Right lung (tissue), 10 donors: ENCODE measurements around the gene SHISA8. TPM values are rescaled to one million over a fixed set of nuclear protein-coding genes. Genes with fewer than 3 reads are reported as not detected.
"Not testable (repeated sequence)": the region's sequence is repeated elsewhere in the genome, so short reads cannot be mapped to it uniquely, and the experiment has no call there.

Source experiments
- DNase-seq, 2 donors: peaks; one replicate each; pipeline ENCODE4 v3.0.0-alpha.2; 2013
- long read RNA-seq, 8 donors: transcript quantifications; one replicate each; lab custom pipeline, GENCODE V29; 2026
- polyA plus RNA-seq, 5 donors: library from polyadenylated mRNA; unstranded; fragments of 120-200 nt; gene quantifications; one replicate each; pipeline versions ENCODE4 v1.2.1 to v1.2.3, GENCODE V29; 2013; ENCODE audit warnings: inconsistent platforms in 1 of 5, low replicate concordance in 1 of 5; ENCODE audit not compliant: insufficient read length in 5 of 5, insufficient read depth in 1 of 5

Gene SHISA8
- under 1 TPM in 3 of 5 donors, not detected in 2; 0.08 to 0.27 (median 0.21) TPM for polyA plus RNA-seq
- long read RNA-seq, donor 1: 0 reads
- long read RNA-seq, donor 2: 0 reads
- long read RNA-seq, donor 3: 0 reads
- long read RNA-seq, donor 4: 0 reads
- long read RNA-seq, donor 5, partial matches to known transcripts: 0 of 1 reads
- long read RNA-seq, donor 5, other reads (novel, unspliced or antisense): 0 of 1 reads
- long read RNA-seq, donor 6: 0 reads
- long read RNA-seq, donor 7: 0 reads
- long read RNA-seq, donor 8: 0 reads

- DNase-seq: peak in 1 of 2 donors; percentile 46
Observed at GRCh38 chr22:41915035-41915785, at the start of gene SHISA8. Gene SHISA8 (minus strand): TSS chr22:41915074. CDS start chr22:41914667, 407 bp downstream.

- DNase-seq: no peak
Observed at GRCh38 chr22:41964112-41964491, 49.2 kb upstream of the SHISA8 start.

DNA sequence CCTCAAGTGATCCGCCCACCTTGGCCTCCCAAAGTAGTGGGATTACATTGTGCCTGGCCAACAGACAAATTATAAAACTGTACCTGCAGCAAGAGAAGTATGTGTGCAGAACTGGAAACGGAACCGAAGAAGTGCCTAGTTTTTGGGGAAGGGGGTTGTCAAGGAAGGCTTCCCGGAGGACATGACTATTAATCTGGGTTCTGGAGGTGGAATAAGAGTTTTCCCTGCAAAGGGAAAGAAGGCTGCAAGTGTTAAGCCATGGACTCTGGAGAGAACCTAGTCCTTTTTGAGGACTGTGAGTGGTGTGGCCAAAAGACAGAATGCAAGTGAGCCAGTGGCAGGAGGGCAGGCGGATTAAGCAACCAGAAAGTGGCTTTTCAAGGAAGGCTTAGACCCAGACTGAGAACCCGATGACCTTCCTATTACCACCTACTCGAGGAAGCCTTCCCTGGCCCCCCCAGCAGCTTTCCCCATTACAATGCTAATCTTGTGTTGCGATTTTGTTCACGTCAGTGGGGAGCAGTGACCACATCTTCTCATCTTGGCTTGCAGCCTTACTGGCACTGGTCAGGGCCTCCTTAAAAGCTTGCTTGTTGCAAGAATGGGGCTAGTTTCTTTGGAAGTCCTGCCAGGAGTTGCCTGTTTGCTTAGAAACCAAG, 48.7 kb upstream of the SHISA8 start:
- no peak for DNase-seq

- DNase-seq: no peak
Observed at GRCh38 chr22:41957941-41958556, 43.2 kb upstream of the SHISA8 start.

DNA sequence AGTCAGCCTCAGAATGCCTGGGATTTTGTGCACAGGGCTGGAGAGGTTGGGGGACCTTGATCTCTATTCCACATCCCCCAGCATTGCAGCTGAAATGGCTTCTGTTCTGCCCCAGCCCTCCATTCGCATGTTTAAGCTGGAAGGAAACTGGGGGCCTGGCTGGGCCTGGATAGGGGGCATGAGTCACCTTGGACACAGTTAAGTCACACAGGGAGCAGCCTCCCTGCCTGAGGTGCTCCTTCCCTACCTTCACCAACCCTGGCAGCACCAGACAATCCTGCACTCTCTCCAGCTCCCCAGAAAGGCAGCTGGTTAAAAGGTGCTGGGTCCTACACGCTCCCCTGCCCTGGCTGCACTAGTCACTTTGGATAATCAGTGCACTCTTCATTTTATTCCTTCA, 37.8 kb upstream of the SHISA8 start:
- no peak for DNase-seq

- no peak for DNase-seq
Observed at GRCh38 chr22:41951898-41952474, 37.1 kb upstream of the SHISA8 start, which contains the start of gene SMIM45. Gene SMIM45 (plus strand): TSS chr22:41952150.

DNA sequence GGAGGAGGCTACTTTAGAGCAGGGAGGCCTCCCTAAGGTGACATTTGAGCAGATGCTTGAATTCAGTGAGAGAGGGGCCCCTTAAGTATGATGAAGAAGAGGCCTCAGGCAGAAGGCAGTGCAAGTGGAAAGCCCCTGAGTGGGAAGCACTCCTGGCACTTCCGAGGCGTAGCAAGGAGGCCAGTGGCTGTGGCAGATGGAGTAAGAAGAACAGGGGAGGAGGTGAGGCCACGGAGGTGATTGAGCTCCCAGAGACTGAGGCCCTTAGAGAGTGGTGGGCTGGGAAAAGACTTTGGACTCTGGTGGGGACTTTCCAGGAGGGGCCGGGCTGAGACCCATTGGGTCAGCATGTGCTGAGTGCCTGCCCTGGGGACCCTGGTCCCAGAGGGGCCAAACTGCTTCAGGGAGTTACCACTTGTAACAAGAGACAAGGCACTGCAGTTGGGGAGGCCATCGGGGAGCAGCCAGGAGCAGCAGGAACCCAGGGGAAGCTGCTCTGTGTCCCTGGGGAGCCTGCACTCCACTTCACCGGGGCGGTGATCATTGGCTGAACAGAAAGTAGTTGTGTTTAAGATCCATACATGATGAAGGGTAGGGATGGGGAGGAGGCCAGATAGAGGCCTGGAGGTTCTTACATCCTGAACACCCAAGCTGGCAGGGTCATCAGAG, 34.6 kb upstream of the SHISA8 start:
- DNase-seq: no peak

GRCh38 chr22:41948928-41949296, 34.0 kb upstream of the SHISA8 start:
- not testable (repeated sequence) for DNase-seq

DNA sequence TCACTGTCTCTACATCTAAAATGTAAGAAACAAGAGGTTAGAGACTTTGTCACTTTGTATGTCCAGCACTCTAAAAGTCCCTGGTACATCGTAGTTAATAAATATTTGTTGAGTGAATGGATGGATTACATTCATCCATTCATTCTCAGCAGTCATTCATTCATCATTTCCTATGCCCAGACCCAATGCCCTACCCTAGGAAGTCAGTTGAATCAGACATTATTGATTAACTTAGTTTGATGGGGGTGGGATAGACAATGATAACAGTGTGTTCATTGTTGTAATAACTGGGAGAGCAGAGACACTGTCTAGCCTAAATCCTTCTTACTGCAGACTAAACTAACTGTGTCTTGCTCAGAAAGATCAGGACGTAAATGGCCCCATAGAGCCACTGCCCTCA, 33.3 kb upstream of the SHISA8 start:
- DNase-seq: no peak

- DNase-seq: no peak
Observed at GRCh38 chr22:41947424-41948080, 32.7 kb upstream of the SHISA8 start.

DNA sequence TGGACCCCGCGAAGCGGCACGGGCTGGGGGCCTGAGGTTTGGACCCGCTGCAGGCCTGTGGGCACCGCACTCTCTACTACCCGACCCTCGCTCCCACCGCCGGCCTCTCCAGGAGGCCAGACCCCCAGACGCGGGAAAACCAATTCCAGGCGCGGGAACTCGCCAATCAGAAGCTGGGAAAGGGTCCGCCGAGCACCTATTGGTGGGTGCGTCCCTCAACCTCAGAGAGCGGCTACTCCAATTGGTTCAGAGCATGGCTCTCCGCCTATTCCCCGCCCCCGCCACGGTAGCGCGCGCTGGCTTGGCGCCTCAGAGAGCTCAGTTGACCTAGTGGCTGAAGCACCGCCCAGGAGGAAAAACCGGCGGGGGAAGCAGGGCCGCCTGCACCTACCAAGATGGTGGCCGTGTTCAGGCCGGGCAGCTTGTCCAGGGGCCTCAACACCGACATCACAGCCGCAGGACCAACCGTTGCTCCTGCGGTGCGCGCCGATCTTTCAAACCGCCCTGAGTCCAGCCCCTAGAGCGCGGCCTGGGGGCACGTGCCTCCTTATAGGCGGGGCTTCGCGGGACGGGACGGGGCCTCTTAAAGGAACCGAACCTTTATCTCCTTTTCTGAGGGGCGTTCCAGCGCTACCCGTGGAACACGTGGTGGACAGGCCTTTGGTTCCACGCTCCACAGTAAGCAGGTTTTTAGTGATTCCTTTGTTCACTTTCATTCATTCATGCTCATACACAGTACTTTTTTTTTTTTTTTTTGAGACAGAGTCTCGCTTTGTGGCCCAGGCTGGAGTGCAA, 32.0 kb upstream of the SHISA8 start, which contains the start of gene CENPM:
CENPM (minus strand) TSS at position 524 of the 795 bp plus-strand sequence; CDS start at position 448, 76 bp downstream.
- peak; percentile 91 to 93 for DNase-seq

DNA sequence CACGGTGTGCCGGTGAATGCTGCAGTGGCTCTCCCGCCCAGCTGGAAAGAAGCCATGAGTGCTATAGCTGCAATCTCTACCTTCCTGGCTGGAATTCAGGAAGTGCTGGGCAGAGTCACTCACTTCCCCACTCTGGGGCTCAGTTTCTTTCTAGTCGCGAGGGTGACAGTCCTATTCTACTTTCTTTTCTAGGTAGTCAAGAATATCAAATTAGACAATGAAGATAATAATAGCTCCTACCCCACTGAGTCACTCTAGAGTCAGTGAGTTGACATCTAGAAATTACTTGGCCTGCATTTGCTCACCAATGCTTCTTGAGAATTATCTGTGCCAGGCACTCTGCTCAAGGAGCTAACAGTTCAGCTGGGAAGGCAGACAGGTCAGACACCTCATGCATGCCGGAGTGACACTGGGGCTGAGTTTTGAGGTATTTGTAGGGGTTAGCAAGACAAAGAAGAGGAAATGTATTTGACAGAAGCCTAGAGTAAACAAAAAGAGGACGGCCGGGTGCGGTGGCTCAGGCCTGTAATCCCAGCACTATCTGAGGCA, 28.9 kb upstream of the SHISA8 start:
- DNase-seq: no peak

- peak; percentile 61 to 64 for DNase-seq
Observed at GRCh38 chr22:41940832-41941765, 26.2 kb upstream of the SHISA8 start.

DNA sequence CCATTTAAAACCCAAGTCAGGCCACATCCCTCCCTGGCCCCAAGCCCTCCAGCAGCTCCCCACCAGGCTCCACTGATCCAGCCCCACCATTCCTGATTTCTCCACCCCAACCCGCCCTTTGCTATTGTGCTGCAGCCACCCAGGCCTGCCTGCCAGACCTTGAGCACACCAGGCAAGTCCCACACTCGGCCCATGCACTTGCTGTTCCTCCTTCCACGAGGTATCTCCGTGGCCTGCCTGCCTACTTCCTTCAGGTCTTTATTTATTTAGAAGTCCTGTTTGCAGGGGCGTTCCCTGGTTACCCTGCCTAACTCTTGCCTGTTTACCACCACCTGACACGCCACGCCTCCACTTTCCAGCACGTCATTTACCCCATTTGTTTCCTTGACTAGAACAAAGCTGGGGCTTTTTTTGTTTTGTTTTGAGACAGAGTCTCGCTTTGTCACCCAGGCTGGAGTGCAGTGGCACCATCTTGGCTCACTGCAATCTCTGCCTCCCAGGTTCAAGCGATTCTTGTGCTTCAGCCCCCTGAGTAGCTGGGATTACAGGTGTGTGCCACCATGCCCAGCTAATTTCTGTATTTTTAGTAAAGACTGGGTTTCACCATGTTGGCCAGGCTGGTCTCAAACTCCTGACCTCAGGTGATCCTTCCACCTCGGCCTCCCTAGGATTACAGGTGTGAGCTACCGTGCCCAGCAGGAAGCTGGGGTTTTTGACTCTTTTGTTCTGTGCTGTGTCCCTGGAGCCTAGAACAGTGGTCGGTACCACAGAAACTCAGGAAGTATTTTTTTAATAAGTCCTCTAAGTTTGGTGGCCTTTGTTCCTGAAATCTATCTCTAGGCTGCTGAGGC, 25.3 kb upstream of the SHISA8 start:
- no peak for DNase-seq

- DNase-seq: no peak
Observed at GRCh38 chr22:41936894-41937169, 22.0 kb upstream of the SHISA8 start.

DNA sequence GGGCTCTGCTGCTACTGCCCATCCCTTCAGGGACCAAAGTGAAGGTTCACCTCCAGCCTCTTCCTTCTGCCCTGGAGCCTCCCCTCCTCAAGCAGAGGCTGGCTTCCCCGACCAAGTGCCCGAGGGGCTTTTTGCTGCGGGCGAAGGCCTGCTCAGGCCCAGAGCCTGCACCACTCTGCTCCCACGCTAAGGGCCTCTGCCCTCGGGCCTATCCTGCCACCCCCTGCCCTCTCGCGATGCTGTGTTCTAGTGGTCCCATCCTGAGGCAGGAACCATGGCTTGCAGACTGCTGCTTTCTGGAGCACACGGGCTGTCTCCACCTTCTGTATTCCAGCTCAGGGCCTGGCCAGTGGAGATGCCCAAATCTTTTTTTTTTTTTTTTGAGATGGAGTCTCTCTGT, 20.6 kb upstream of the SHISA8 start:
- no peak for DNase-seq

DNA sequence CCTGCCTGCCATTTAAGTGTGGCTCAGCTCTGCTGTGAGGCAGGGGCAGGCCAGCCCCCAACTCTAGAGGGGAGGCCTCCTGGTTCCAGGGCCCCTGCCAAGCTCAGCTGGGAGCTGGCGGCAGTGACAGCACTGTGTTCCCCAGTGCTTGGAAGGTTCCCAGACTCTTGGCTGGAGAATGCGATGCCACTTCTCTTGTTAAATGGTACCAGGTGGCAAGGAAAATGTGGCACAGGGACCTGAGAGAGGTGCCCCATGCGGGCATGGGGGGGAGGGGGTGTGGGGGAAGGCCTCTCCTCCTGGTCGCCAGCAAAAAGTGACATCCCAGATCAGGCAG, 20.1 kb upstream of the SHISA8 start:
- no peak for DNase-seq
